SK-N-SH (cell line): ENCODE measurements around the gene CPSF4. TPM values are rescaled to one million over a fixed set of nuclear protein-coding genes. Genes with fewer than 3 reads are reported as not detected.

Experiments
- CTCF ChIA-PET: fragments of 300-600, 350-600 bp; formaldehyde crosslinking; extraction: SDS; loops from one replicate; lab custom pipeline; 2021; lab: Yijun Ruan, JAX
- POLR2A ChIA-PET: fragments of 350-600 bp; sonication (Branson Sonifier 250); formaldehyde crosslinking; extraction: SDS; loops from one replicate; lab custom pipeline; 2020; ENCODE audit warnings: antibody characterized with exemption, inconsistent platforms; lab: Yijun Ruan, JAX
- DNase-seq: peaks from one replicate; pipeline ENCODE4 v3.0.0; 2012
- H2AFZ ChIP-seq: fragments of 200-600 bp; sonication (generic); 2 replicates; pipeline ENCODE4 v1.8.1; 2016; ENCODE audit warnings: antibody characterized with exemption, mild to moderate bottlenecking, low read depth
- H3F3A ChIP-seq: fragments of 200-600 bp; sonication (generic); replicated peaks from 2 replicates; pipeline ENCODE3; 2016; ENCODE audit warnings: antibody characterized with exemption, mild to moderate bottlenecking; ENCODE audit not compliant: insufficient read depth
- H3K27ac ChIP-seq, 2 experiments: fragments of 200-500 bp in 1 of 2; fragments of 200-600 bp in 1 of 2; sonication (Bioruptor generic) in 1 of 2; sonication (generic), shearing (Covaris generic) in 1 of 2; 2 replicates each; pipeline versions ENCODE4 v1.5.1 to v1.6.1; 2014 to 2016; ENCODE audit warnings: low read depth in 2 of 2, inconsistent platforms in 1 of 2, low read length in 1 of 2, mild to moderate bottlenecking in 1 of 2, mixed read lengths in 1 of 2
- H3K27me3 ChIP-seq: fragments of 200-600 bp; sonication (generic), shearing (Covaris generic); 2 replicates; pipeline ENCODE4 v1.6.1; 2016; ENCODE audit warnings: mixed run types; ENCODE audit not compliant: insufficient read depth
- H3K36me3 ChIP-seq, 2 experiments: fragments of 200-500 bp in 1 of 2; fragments of 200-600 bp in 1 of 2; sonication (Bioruptor generic) in 1 of 2; sonication (generic) in 1 of 2; replicated peaks in 1 of 2; 2 replicates each; pipeline versions ENCODE3 to v1.5.1; 2014 to 2016; ENCODE audit warnings: low read length in 1 of 2, mild to moderate bottlenecking in 1 of 2; ENCODE audit not compliant: insufficient read depth in 2 of 2, control insufficient read depth in 1 of 2
- H3K4me1 ChIP-seq, 2 experiments: fragments of 200-500 bp in 1 of 2; fragments of 200-600 bp in 1 of 2; sonication (Bioruptor generic) in 1 of 2; sonication (generic), shearing (Covaris generic) in 1 of 2; 2 replicates each; pipeline versions ENCODE4 v1.5.1 to v1.6.1; 2014 to 2016; ENCODE audit warnings: low read depth in 1 of 2, low read length in 1 of 2, mixed run types in 1 of 2; ENCODE audit not compliant: insufficient read depth in 2 of 2, control insufficient read depth in 1 of 2
- H3K4me2 ChIP-seq: fragments of 200-600 bp; sonication (generic), shearing (Covaris generic); 2 replicates; pipeline ENCODE4 v1.6.1; 2017; ENCODE audit warnings: mixed run types
- H3K4me3 ChIP-seq, 2 experiments: fragments of 200-500 bp in 1 of 2; fragments of 200-600 bp in 1 of 2; sonication (Bioruptor generic) in 1 of 2; sonication (generic), shearing (Covaris generic) in 1 of 2; 2 replicates each; pipeline versions ENCODE4 v1.5.1 to v1.8.1; 2014 to 2016; ENCODE audit warnings: low read depth in 2 of 2, inconsistent platforms in 1 of 2, low read length in 1 of 2, mild to moderate bottlenecking in 1 of 2, mixed read lengths in 1 of 2, moderate library complexity in 1 of 2
- H3K79me2 ChIP-seq: fragments of 200-600 bp; sonication (generic); 2 replicates; pipeline ENCODE4 v1.8.1; 2017; ENCODE audit warnings: mild to moderate bottlenecking; ENCODE audit not compliant: insufficient read depth
- H3K9ac ChIP-seq: fragments of 200-600 bp; sonication (generic); 2 replicates; pipeline ENCODE4 v1.6.1; 2017; ENCODE audit warnings: mixed run types
- H3K9me2 ChIP-seq: fragments of 200-600 bp; sonication (generic); 2 replicates; pipeline ENCODE4 v1.6.1; 2017; ENCODE audit warnings: mixed run types
- H3K9me3 ChIP-seq: fragments of 200-600 bp; sonication (generic); 2 replicates; pipeline ENCODE4 v1.6.1; 2017; ENCODE audit warnings: mixed run types, mild to moderate bottlenecking, moderate library complexity
- H4K20me1 ChIP-seq: fragments of 200-600 bp; sonication (generic); 2 replicates; pipeline ENCODE4 v1.6.1; 2017; ENCODE audit warnings: mild to moderate bottlenecking, mixed run types; ENCODE audit not compliant: insufficient read depth
- CHD2 ChIP-seq: fragments of 150-350 bp; IDR thresholded peaks from 2 replicates; pipeline ENCODE4 v1.6.1; 2018; ENCODE audit warnings: low read length; ENCODE audit not compliant: partially characterized antibody
- ELF1 ChIP-seq: IDR thresholded peaks from 2 replicates; pipeline ENCODE4 v1.4.0; 2012
- EP300 ChIP-seq, 2 experiments: IDR thresholded peaks; 2 replicates each; pipeline versions ENCODE4 v1.4.0 to v1.6.1; 2012; ENCODE audit warnings: borderline replicate concordance in 1 of 2, low read depth in 1 of 2, low read length in 1 of 2
- FOSL2 ChIP-seq: IDR thresholded peaks from 2 replicates; pipeline ENCODE4 v1.4.0; 2012; ENCODE audit warnings: low read depth, mild to moderate bottlenecking, moderate library complexity, borderline replicate concordance
- FOXJ3 ChIP-seq: sonication (generic); formaldehyde crosslinking; IDR thresholded peaks from 2 replicates; pipeline ENCODE4 v1.5.1; 2020; ENCODE audit warnings: mild to moderate bottlenecking, missing genetic modification reagents
- NRF1 ChIP-seq: IDR thresholded peaks from 2 replicates; pipeline ENCODE4 v1.6.1; 2012; ENCODE audit warnings: low read depth, mild to moderate bottlenecking, low read length
- RAD21 ChIP-seq: IDR thresholded peaks from 2 replicates; pipeline ENCODE4 v1.6.1; 2012; ENCODE audit warnings: mild to moderate bottlenecking, low read length
- REST ChIP-seq: IDR thresholded peaks from 2 replicates; pipeline ENCODE4 v1.6.1; 2012; ENCODE audit warnings: mild to moderate bottlenecking, low read depth, low read length, moderate library complexity
- RXRA ChIP-seq: IDR thresholded peaks from 2 replicates; pipeline ENCODE4 v1.4.0; 2012; ENCODE audit warnings: low read depth, mild to moderate bottlenecking, borderline replicate concordance
- TAF1 ChIP-seq: IDR thresholded peaks from 2 replicates; pipeline ENCODE4 v1.6.1; 2012; ENCODE audit warnings: low read depth, mild to moderate bottlenecking, low read length, moderate library complexity, borderline replicate concordance
- USF2 ChIP-seq: fragments of 150-350 bp; IDR thresholded peaks from 2 replicates; pipeline ENCODE4 v1.6.1; 2017; ENCODE audit warnings: antibody characterized with exemption, low read length, low read depth, borderline replicate concordance
- ZBTB33 ChIP-seq: IDR thresholded peaks from 2 replicates; pipeline ENCODE4 v1.4.0; 2012; ENCODE audit warnings: low read depth, borderline replicate concordance
- WGBS: methylation state at CpG from one replicate; pipeline ENCODE4 v1.1.6; 2017; ENCODE audit warnings: low lambda C conversion rate; 5-methylcytosine and 5-hydroxymethylcytosine counted together
- polyA plus RNA-seq, 3 experiments: library from polyadenylated mRNA; depleted of rRNA; stranded (reverse); fragments of >200 nt; gene quantifications; 2 replicates each; pipeline ENCODE4 v1.2.3, GENCODE V29; 2012

Gene CPSF4
- polyA plus RNA-seq, 1 of the 3 experiments (the other 2 are of a cell fraction), result 101 TPM

DNA sequence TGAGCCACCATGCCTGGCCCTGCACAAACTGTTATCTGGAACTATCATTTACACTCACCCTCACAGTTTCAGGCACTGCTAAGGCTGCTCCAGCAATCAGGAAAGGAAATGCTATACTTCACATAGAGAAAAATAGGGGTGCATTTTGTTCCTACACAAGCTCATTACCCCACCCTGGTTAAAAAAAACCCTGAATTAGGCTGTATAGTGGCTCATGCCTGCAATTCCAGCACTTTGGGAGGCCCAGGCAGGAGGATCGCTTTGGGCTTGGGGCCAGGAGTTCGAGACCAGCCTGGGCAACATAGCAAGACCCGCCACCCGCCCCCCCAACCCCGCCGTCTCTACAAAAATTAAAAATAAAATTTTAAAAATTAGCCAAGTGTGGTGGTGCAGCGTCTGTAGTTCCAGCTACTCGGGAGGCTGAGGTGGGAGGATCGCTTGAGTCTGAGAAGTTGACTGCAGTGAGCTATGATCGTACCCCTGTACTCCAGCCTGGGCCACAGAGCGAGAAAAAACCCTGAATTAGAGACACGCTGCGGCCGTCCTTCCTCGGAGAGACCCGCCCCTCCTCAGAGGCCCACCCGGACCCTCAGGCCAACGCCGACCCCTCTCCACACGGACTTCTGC, 684 bp upstream of the CPSF4 start:
- 2% methylated on average over 18 of the region's 20 CpGs for WGBS
- Histone ChIP-seq H3K4me3 (peak overlapping the region; percentile 65 to 91), H3K9ac (peak overlapping the region; percentile 79), H3K9me2 (no peaks in the 10 kb centered on the region), H3K27me3 (no peaks in the 10 kb centered on the region), H2AFZ (peak overlapping the region; percentile 98), H3K9me3 (no peaks in the 10 kb centered on the region), H3K36me3 (peaks cover 19 to 36% of the 10 kb centered on the region in 2 experiments), H3K4me2 (peak overlapping the region; percentile 89), H3K27ac (peak overlapping the region; percentile 56 to 83; a peak in 2 of 4 replicates), H3K79me2 (peaks cover 69% of the 10 kb centered on the region), H4K20me1 (peaks cover 11% of the 10 kb centered on the region), H3F3A (peaks cover 3% of the 10 kb centered on the region), H3K4me1 (peaks cover 5 to 13% of the 10 kb centered on the region in 2 experiments; a peak in 1 of 4 replicates)
- ChIA-PET CTCF (interaction anchor here (0.9 kb wide), 1 partner anchor 72 kb away, joined by 3 read pairs; no protein-coding TSS in a partner anchor), POLR2A (interaction anchor here (0.6 to 1.6 kb wide), 6 partner anchors 9 to 66 kb away, joined by 3 to 8 read pairs (median 5); partner anchors contain the start of genes BUD31, PDAP1 and ZKSCAN5)
- no peak for DNase-seq
- TF ChIP-seq ZBTB33 (peak; percentile 7; the same call in 1 of the 2 replicates), ELF1 (no peak)

- peak overlapping the region in 1 of 2 experiments; percentile 83; a peak in 1 of 4 replicates for H3K27ac ChIP-seq
- no peaks in the 10 kb centered on the region for H3K27me3 ChIP-seq
- no peaks in the 10 kb centered on the region for H3K9me2 ChIP-seq
- peaks cover 3% of the 10 kb centered on the region for H3F3A ChIP-seq
- no peak overlapping the region for H2AFZ ChIP-seq
- H3K4me2 ChIP-seq, result peak overlapping the region; percentile 89
- no peak for TF ChIP-seq CHD2
- CTCF ChIA-PET, result interaction anchor here (0.6 to 1.6 kb wide), 3 partner anchors 11 to 25 kb away, joined by 3 to 5 read pairs (median 4); partner anchors contain the start of gene ATP5MF
- peak overlapping the region; percentile 79 for H3K9ac ChIP-seq
- peaks cover 79% of the 10 kb centered on the region for H3K79me2 ChIP-seq
- H3K4me1 ChIP-seq, result peaks cover 5 to 13% of the 10 kb centered on the region in 2 experiments; a peak in 1 of 4 replicates
- POLR2A ChIA-PET, result interaction anchor here (1.4 kb wide), 1 partner anchor 16 kb away, joined by 3 read pairs; no protein-coding TSS in a partner anchor
- peak overlapping the region; percentile 65 to 91 for H3K4me3 ChIP-seq
- H4K20me1 ChIP-seq, result peaks cover 11% of the 10 kb centered on the region
- peaks cover 19 to 40% of the 10 kb centered on the region in 2 experiments for H3K36me3 ChIP-seq
- no peak for DNase-seq
- no peaks in the 10 kb centered on the region for H3K9me3 ChIP-seq
- 92% methylated on average over 9 of the region's 9 CpGs for WGBS
These were observed 1.5 kb downstream of the CPSF4 start for GRCh38 chr7:99440195-99440594.

DNA sequence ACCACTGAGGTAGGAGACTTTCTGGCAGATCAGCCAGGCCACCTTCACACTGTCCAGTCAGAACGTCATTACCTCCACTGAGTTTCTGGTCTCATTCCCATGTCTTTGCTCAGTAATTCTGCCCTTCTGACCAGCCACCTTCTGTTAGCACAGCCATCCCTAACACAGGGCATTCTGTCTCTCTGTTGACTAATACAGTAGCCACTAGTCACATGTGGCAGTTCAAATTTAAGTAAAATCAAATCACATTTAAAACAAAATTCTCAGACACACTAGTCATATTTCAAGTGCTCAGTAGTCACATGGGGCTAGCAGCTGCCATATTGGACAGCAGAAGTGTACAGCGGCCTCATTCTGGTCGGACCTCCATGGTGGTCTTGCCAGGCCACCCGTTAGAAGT, 7.4 kb downstream of the CPSF4 start:
- Histone ChIP-seq H3K9ac (no peak overlapping the region), H3K9me3 (no peaks in the 10 kb centered on the region), H3K4me3 (no peak overlapping the region), H3K79me2 (peaks cover 42% of the 10 kb centered on the region), H3K27me3 (no peaks in the 10 kb centered on the region), H2AFZ (no peak overlapping the region), H3K4me2 (no peak overlapping the region), H3K36me3 (peaks cover 71 to 79% of the 10 kb centered on the region in 2 experiments), H3K27ac (peak overlapping the region in 1 of 2 experiments; percentile 10; a peak in 1 of 4 replicates), H3K4me1 (no peaks in the 10 kb centered on the region; a peak in 1 of 4 replicates), H4K20me1 (peaks cover 8% of the 10 kb centered on the region; the same call in 1 of the 2 replicates), H3K9me2 (no peaks in the 10 kb centered on the region), H3F3A (peaks cover 9% of the 10 kb centered on the region)
- DNase-seq, result no peak
- 80% methylated on average over 4 of the region's 4 CpGs for WGBS
- ChIA-PET CTCF (interaction anchor here (0.9 kb wide), 1 partner anchor 19 kb away, joined by 3 read pairs; no protein-coding TSS in a partner anchor), POLR2A (no interaction called here)
- TF ChIP-seq RXRA (no peak), CHD2 (no peak), EP300 (IDR thresholded peaks at IDR 0.05; ENCODE audit: borderline replicate concordance in 1 of 2, low read depth in 1 of 2, low read length in 1 of 2) (no peak), TAF1 (no peak), RAD21 (no peak), USF2 (no peak), NRF1 (no peak), FOSL2 (no peak), REST (no peak), FOXJ3 (CRISPR knock-in tag) (no peak)
